K562 (cell line): Measurements from ENCODE around the gene SRM. TPM values are rescaled to one million over a fixed set of nuclear protein-coding genes. Genes with fewer than 3 reads are reported as not detected.
A peak's percentile ranks its signal among the peaks of the same experiment; 100 is the strongest.

Experiments used
- FOSL1 ChIP-seq: fragments of 200-800 bp; sonication (Bioruptor generic); conservative IDR thresholded peaks from 2 replicates; pipeline ENCODE4 v1.6.1; 2016; ENCODE audit warnings: missing genetic modification characterization, missing compliant biosample characterization
- FOXJ2 ChIP-seq: fragments of 200-800 bp; sonication (Bioruptor generic); IDR thresholded peaks from 2 replicates; pipeline ENCODE4 v1.6.1; 2016; ENCODE audit warnings: missing genetic modification characterization, missing compliant biosample characterization
- HCFC1 ChIP-seq: IDR thresholded peaks from 2 replicates; pipeline ENCODE4 v1.6.1; 2012; ENCODE audit warnings: low read depth, low read length, improper control_type of control experiment
- HSF4 ChIP-seq: fragments of 250-450 bp; sonication (Bioruptor Pico); IDR thresholded peaks from 2 replicates; pipeline ENCODE4 v2.1.2; 2022; ENCODE audit warnings: mild to moderate bottlenecking, moderate library complexity, borderline replicate concordance
- MAZ ChIP-seq, 2 experiments: fragments of 450-650 bp in 1 of 2; sonication (generic) in 1 of 2; formaldehyde crosslinking; IDR thresholded peaks in 1 of 2; conservative IDR thresholded peaks in 1 of 2; 2 replicates each; pipeline versions ENCODE4 v1.4.0 to v1.5.0; 2020; ENCODE audit warnings: mild to moderate bottlenecking in 1 of 2, missing genetic modification reagents in 1 of 2
- NR2C1 ChIP-seq, 2 experiments: fragments of 450-650 bp; IDR thresholded peaks; 2 replicates each; pipeline ENCODE4 v1.6.1; 2017; ENCODE audit warnings: mild to moderate bottlenecking in 2 of 2, antibody characterized with exemption in 1 of 2, inconsistent platforms in 1 of 2, missing compliant biosample characterization in 1 of 2, missing genetic modification characterization in 1 of 2
- PPARD ChIP-seq: fragments of 250-450 bp; sonication (Bioruptor Pico); IDR thresholded peaks from 2 replicates; pipeline ENCODE4 v1.8.0; 2022; ENCODE audit warnings: inconsistent platforms, mild to moderate bottlenecking, moderate library complexity
- RBFOX2 ChIP-seq: fragments of 200-400 bp; formaldehyde crosslinking; IDR thresholded peaks from 2 replicates; pipeline ENCODE4 v1.6.1; 2017; ENCODE audit warnings: low read depth, mild to moderate bottlenecking, low read length, moderate library complexity
- RNF219 ChIP-seq: fragments of 250-450 bp; sonication (Bioruptor Pico); IDR thresholded peaks from 2 replicates; pipeline ENCODE4 v1.5.0; 2022; ENCODE audit warnings: mild to moderate bottlenecking
- TFAM ChIP-seq: fragments of 250-450 bp; sonication (Bioruptor Pico); conservative IDR thresholded peaks from 2 replicates; pipeline ENCODE4 v1.5.0; 2021; ENCODE audit warnings: mild to moderate bottlenecking, moderate library complexity
- TRIM24 ChIP-seq, 2 experiments: fragments of 450-650 bp; IDR thresholded peaks; 2 replicates each; pipeline ENCODE4 v1.6.1; 2016
- XRCC3 ChIP-seq: fragments of 450-650 bp; IDR thresholded peaks from 2 replicates; pipeline ENCODE4 v1.6.1; 2017; ENCODE audit warnings: mild to moderate bottlenecking, moderate library complexity
- ZNF592 ChIP-seq: fragments of 450-650 bp; IDR thresholded peaks from 2 replicates; pipeline ENCODE4 v1.6.1; 2017; ENCODE audit warnings: antibody characterized with exemption, mild to moderate bottlenecking
- ZZZ3 ChIP-seq: fragments of 450-650 bp; IDR thresholded peaks from 2 replicates; pipeline ENCODE4 v1.6.1; 2016; ENCODE audit warnings: antibody characterized with exemption, mild to moderate bottlenecking, moderate library complexity
- polyA plus RNA-seq, 8 experiments: library from polyadenylated mRNA; depleted of rRNA in 4 of 8; stranded (reverse) in 5 of 8; unstranded in 3 of 8; fragments of >200 nt; fragmentation: Nextera tagmentation in 2 of 8; fragmentation: Illumina TruSeq in 1 of 8; extraction: Ambion mirVana in 2 of 8; extraction: Trizol in 1 of 8; gene quantifications; 2 replicates each; pipeline versions ENCODE4 v1.2.1 to v1.2.3, GENCODE V29; 2011 to 2014; ENCODE audit warnings: inconsistent platforms in 1 of 8, missing spikeins in 1 of 8
- total RNA-seq, 7 experiments: library from RNA; depleted of rRNA in 6 of 7; stranded (reverse); fragments of >200 nt in 6 of 7; fragmentation: Illumina TruSeq in 2 of 7; extraction: Trizol in 2 of 7; gene quantifications; 2 replicates each; pipeline versions ENCODE4 v1.2.1 to v1.2.3, GENCODE V29; 2011 to 2021; ENCODE audit warnings: low replicate concordance in 1 of 7

Gene SRM
- total and polyA plus RNA-seq, 9 of the 15 experiments (the other 6 are each of a cell fraction or from before 2014, with no cell fraction given), result 23.9 to 373 (median 82.5) TPM

- TF ChIP-seq RNF219 (CRISPR knock-in tag), result no peak
- TF ChIP-seq PPARD, result no peak
- no peak for TF ChIP-seq RBFOX2
- 0 out of 2 replicates have a peak, but pooled peaks have one; percentile 57 for TF ChIP-seq XRCC3
- TF ChIP-seq HSF4 (CRISPR knock-in tag), result no peak
- 0 out of 4 replicates have a peak, but pooled peaks of 1 of the 2 experiments have one; percentile 8 for TF ChIP-seq MAZ (CRISPR knock-in tag; conservative IDR thresholded peaks at IDR 0.05 in 1 of 2, IDR thresholded peaks at IDR 0.05 in 1 of 2)
- TF ChIP-seq FOSL1 (tag), result no peak
- TF ChIP-seq ZNF592, result no peak
- TF ChIP-seq HCFC1, result no peak
- no peak for TF ChIP-seq FOXJ2 (tag)
- TF ChIP-seq TFAM (CRISPR knock-in tag), result no peak
- TF ChIP-seq TRIM24 (IDR thresholded peaks at IDR 0.05), result no peak
- TF ChIP-seq NR2C1 (IDR thresholded peaks at IDR 0.05), result 0 out of 2 replicates have a peak, but pooled peaks have one; percentile 19
- TF ChIP-seq NR2C1 (tag; IDR thresholded peaks at IDR 0.05), result no peak
- TF ChIP-seq ZZZ3, result no peak
Observed at GRCh38 chr1:11098931-11099309, 39.1 kb upstream of the SRM start (continued).
